Measurements from ENCODE around the gene FSCB. TPM values are rescaled to one million over a fixed set of nuclear protein-coding genes. Genes with fewer than 3 reads are reported as not detected.

The FSCB gene
- total and polyA plus RNA-seq, 2 of the 4 experiments (the other 2 are of a cell fraction), result under 0.01 TPM; not detected in 1

DNA sequence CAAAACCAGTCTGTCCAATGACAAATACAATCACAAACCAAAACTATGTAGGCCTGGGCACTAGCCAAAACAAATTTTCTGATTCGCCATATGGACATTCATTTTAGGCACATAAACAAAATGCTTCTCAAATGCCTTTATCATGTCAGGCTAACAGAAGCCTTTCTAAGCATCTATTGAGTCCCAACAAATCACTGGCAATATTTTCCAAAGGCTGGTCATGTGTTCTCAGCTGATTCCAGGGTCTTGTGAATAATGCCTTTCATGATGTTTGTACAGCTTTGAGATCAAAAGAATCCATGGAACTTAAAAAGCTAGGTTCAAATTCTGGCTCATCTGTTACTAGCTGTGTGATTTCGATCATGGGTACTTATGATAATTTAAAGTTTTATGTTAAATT, 16.1 kb downstream of the FSCB start:
- no peaks in the 10 kb centered on the region for H3K79me1 ChIP-seq (ENCODE audit: low read depth in 1 of 2, low read length in 2 of 2)
- no peak overlapping the region for H3K4ac ChIP-seq (ENCODE audit: low read depth, low read length)
- H3K36me3 ChIP-seq (ENCODE audit: control insufficient read depth, insufficient read depth, low read length), result no peaks in the 10 kb centered on the region
- H3K27ac ChIP-seq (ENCODE audit: insufficient read depth, low read length), result no peak overlapping the region
- H2BK120ac ChIP-seq (ENCODE audit: low read depth, low read length), result no peak overlapping the region
- BruUV-seq (replicated peaks), result no TSS peak
- no peak overlapping the region for H2BK20ac ChIP-seq (ENCODE audit: low read depth, low read length)
- no peaks in the 10 kb centered on the region for H3K9me1 ChIP-seq (ENCODE audit: insufficient read depth, low read length)
- in situ Hi-C loops (cut with MboI; ENCODE audit: low sequenced_read_pairs) (no loop called here), dilution Hi-C loops (cut with HindIII; ENCODE audit: low sequenced_read_pairs, unreplicated experiment) (no loop called here), intact Hi-C loops (cut with micrococcal nuclease) (no loop called here)
- ChIA-PET POLR2A (ENCODE audit: unreplicated experiment) (no interaction called here), CTCF (no interaction called here)
- H4K8ac ChIP-seq (ENCODE audit: low read depth in 2 of 2, low read length in 2 of 2), result no peak overlapping the region
- no CpG with 5 or more reads among the region's 2 CpGs for WGBS, 2 experiments (ENCODE audit: extremely low coverage in 2 of 2, insufficient read length in 1 of 2)
- H2BK5ac ChIP-seq (ENCODE audit: low read depth, low read length, poor library complexity, severe bottlenecking), result no peak overlapping the region
- H3K9me3 ChIP-seq (ENCODE audit: control insufficient read depth, insufficient read depth, low read length), result peaks cover 2% of the 10 kb centered on the region; the same call in 1 of the 2 replicates
- TF ChIP-seq NFE2L2 (IDR thresholded peaks at IDR 0.05; ENCODE audit: low read depth, low read length), result no peak
- no peak for TF ChIP-seq MXI1 (IDR thresholded peaks at IDR 0.05; ENCODE audit: borderline replicate concordance, low read depth, low read length)
- TF ChIP-seq SMC3 (IDR thresholded peaks at IDR 0.05; ENCODE audit: low read depth, low read length), result no peak
- no peak for TF ChIP-seq FOS (IDR thresholded peaks at IDR 0.05; ENCODE audit: low read depth, low read length)
- no peak for TF ChIP-seq BHLHE40 (IDR thresholded peaks at IDR 0.05; ENCODE audit: low read depth, low read length)
- TF ChIP-seq RFX5 (IDR thresholded peaks at IDR 0.05; ENCODE audit: low read depth, low read length), result no peak
- TF ChIP-seq CEBPB (IDR thresholded peaks at IDR 0.05; ENCODE audit: low read depth, low read length), result no peak
- TF ChIP-seq POLR2A (IDR thresholded peaks at IDR 0.05; ENCODE audit: low read depth, low read length), result no peak
- ATAC-seq (ENCODE audit: low read depth), result no peak
- H3K27me3 ChIP-seq (ENCODE audit: control insufficient read depth, insufficient read depth, low read length), result no peaks in the 10 kb centered on the region
- H3K4me1 ChIP-seq (ENCODE audit: control insufficient read depth, insufficient read depth, low read length), result no peaks in the 10 kb centered on the region
- no peak overlapping the region for H4K91ac ChIP-seq (ENCODE audit: insufficient read depth, low read depth, low read length)
- no peak overlapping the region for H3K18ac ChIP-seq (ENCODE audit: low read depth, low read length)
- no peak overlapping the region for H2AK9ac ChIP-seq (replicated peaks; ENCODE audit: low read depth, low read length, poor library complexity)
- no peak for DNase-seq
- no peak overlapping the region for H3K14ac ChIP-seq (replicated peaks; ENCODE audit: low read depth, low read length)
- H3K56ac ChIP-seq (ENCODE audit: extremely low read depth, insufficient read depth, low read length), result no peak overlapping the region
- no peak overlapping the region for H2AK5ac ChIP-seq (ENCODE audit: low read depth, low read length)
- H2AFZ ChIP-seq (replicated peaks; ENCODE audit: low read length, poor library complexity), result no peak overlapping the region
- H3K9ac ChIP-seq (ENCODE audit: low read depth, low read length), result no peak overlapping the region
- no peaks in the 10 kb centered on the region for H4K20me1 ChIP-seq (ENCODE audit: insufficient read depth, low read length)
- no peak overlapping the region for H3K4me2 ChIP-seq (ENCODE audit: low read depth, low read length)
- no peak overlapping the region for H2BK15ac ChIP-seq (ENCODE audit: low read depth, low read length)
- H3K23ac ChIP-seq (ENCODE audit: low read depth, low read length), result no peak overlapping the region
- no peak overlapping the region for H4K5ac ChIP-seq (ENCODE audit: low read depth, low read length)
- no peak overlapping the region for H3K4me3 ChIP-seq (ENCODE audit: insufficient read depth, low read depth, low read length)

Measured in IMR-90 (cell line).